GM18499 (cell line): ENCODE results near the gene LDLRAD4.

Experiments used
- ATAC-seq: cut with Tn5 transposase; IDR thresholded peaks from one replicate; pipeline ENCODE4 v1.9.1; 2021; ENCODE audit warnings: moderate number of reproducible peaks; ENCODE audit not compliant: insufficient read depth, unreplicated experiment

Gene LDLRAD4

DNA sequence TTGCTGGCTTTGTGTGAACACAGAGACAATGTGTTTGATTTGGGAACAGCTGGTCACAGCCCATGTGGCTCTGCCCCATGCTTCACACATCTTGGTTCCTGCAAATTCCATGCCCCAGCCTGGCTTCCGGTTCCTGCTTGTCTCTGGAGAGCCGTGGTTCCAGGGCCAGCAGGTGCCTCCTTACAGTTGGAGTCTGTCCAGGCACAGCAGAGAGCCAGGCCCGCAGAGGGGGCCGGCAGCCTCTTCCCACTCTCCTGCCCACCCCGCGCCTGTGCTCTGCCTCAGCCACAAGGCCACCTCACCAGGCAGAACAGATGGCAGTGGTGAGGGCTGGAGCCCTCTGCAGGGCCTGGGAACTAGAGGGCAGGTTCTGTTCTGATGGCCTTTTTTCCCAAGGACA lies 81.5 kb downstream of the LDLRAD4 start:
- ATAC-seq: no peak

DNA sequence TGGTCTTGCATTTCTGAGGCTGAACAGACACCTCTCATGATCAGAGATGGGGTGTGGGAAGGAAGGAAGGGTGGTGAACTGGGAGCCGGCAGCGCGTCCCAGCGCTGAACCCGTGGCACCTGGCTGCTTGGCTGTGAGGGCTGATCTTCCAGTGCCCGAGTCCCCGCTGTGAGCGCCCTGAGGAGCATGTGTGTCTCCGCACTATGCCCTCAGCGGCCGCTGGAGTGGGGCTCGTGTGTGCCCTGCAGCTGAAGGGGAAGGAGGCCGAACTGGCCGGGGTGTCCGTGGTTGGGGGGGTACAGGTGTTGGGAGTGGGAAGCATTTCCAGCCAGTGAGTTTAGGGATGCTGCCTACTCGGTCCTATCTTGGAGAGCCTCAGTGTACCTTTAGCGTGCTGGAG lies 82.2 kb downstream of the LDLRAD4 start:
- no peak for ATAC-seq

GRCh38 chr18:13302040-13302439 lies 83.5 kb downstream of the LDLRAD4 start:
- ATAC-seq: no peak

DNA sequence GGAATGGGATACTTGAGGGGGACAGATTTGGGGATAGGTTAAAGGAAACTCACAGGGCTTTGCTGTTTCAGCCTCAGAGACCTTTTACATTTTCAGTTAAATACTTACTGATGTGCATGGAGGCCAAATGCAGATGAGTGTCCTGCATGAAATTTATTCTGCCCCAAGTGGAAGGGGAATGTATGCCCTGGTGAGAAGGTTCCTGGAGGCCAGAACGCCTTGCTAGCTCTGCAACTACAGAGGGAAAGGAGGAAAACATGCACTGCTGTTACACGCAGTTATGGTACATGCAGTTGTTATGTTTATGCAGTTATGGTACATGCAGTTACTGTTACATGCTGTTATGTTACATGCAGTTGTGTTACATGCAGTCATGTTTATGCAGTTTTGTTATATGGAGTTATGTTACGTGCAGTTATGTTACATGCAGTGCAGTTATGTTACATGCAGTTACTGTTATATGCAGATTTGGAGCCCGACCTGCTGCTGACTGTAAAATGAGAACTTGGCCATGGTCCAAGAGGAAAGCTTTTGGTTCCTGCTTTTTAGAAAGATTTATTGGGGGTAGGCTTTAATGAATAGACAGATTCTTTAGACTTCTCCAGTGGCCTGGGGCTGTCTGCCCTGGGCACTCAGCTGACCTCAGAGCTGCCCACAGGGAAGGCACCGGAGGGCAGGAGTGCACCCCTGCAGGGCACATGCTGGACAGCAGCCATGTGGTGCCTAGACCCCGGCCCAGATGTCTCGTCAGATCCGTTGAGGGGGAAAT lies 84.1 kb downstream of the LDLRAD4 start:
- ATAC-seq: no peak

- no peak for ATAC-seq
Observed at GRCh38 chr18:13303756-13304364, 85.3 kb downstream of the LDLRAD4 start.

GRCh38 chr18:13305301-13305700 lies 86.7 kb downstream of the LDLRAD4 start:
- ATAC-seq: no peak

DNA sequence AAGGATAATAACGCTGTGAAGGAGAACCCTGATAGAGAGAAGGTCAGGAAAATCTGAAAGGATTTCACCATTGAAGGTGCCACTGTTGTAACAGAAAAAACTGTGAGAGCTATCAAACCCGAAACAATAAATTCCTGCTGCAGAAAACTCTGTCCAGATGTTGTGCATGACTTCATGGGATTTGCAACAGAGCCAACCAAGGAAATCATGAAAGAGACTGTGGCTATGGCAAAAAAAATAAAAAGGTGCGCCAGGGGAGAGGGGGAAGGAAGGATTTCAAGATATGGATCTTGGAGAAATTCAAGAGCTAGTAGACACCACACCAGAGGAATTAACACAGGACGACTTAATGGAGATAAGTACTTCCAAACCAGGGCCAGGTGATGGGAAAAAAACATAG lies 88.0 kb downstream of the LDLRAD4 start:
- ATAC-seq: no peak

DNA sequence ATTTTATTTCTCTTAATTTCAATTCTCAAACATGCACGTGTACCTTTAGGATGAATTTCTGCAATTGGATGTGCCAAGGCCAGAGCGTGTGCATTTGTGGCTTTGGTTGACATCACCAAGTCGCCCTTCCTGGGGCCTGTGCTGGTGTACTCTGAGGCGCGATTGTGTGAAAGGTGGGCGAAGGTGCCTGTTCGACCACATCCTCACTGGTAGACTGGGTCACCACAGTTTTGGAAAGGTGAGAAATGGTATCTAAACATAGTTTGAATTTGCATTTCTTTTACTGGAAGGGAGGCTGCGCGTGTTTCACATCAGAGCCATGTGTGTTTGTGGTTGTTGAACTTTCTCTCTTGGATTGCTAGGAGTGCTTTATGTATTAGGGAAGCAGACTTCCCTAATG lies 89.8 kb downstream of the LDLRAD4 start:
- ATAC-seq: no peak

- no peak for ATAC-seq
Observed at GRCh38 chr18:13309031-13309747, 90.6 kb downstream of the LDLRAD4 start.

- no peak for ATAC-seq
Observed at GRCh38 chr18:13309748-13310670, 91.4 kb downstream of the LDLRAD4 start.

- no peak for ATAC-seq
Observed at GRCh38 chr18:13311193-13311592, 92.6 kb downstream of the LDLRAD4 start.

DNA sequence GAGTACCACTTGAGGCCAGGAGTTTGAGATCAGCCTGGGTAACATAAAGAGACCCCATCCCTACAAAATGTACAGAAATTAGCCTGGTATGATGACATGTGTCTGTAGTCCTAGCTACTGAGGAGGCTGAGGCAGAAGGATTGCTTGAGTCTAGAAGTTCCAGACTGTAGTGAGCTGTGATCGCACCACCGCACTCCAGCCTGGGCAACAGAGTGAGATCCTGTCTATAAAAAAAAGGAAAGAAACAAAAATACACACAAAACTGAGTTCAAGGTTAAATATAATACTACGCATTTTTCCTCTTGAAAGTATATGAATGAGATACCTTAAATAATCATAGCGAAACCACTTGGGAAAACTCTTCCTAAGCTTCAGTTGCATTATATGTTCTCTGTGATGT lies 94.0 kb downstream of the LDLRAD4 start:
- ATAC-seq: no peak

GRCh38 chr18:13313006-13313686 lies 94.6 kb downstream of the LDLRAD4 start:
- ATAC-seq: no peak

DNA sequence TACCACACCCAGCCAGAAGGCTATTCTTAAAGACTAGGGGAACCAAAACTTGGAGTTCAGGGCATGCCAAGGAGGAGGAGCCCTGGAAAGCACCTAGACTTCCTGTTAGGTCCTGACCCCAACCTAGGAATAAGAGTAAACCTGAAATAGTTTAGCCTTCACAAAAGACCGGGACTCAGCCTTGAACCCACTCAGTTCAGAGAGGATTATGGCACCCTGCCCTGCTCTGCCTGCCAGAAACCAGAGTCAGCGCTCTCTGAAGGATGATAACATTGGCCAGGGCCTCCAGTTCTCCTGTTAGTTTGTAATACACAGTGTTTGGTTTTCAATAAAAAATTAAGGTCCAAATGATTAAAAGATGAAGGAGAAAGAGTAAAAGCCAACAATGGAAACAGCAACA lies 96.4 kb downstream of the LDLRAD4 start:
- no peak for ATAC-seq

DNA sequence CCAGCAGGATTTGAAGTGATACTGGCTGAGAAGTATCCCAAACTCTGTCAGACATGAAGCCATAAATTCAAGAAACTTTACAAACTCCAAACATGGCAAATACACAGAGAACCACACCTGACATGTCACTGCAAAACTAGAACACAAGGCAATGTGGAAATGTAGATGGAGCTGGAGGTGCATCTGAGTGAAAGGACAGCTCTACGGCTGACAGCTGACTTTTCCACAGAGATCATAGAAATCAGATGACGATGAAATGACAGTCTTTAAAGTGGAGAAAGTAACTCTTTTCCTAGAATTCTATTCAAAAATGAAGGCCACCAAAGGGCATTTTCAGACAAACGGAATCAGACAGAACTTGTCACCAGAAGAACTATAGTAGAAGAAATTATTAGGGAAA lies 97.5 kb downstream of the LDLRAD4 start:
- no peak for ATAC-seq

DNA sequence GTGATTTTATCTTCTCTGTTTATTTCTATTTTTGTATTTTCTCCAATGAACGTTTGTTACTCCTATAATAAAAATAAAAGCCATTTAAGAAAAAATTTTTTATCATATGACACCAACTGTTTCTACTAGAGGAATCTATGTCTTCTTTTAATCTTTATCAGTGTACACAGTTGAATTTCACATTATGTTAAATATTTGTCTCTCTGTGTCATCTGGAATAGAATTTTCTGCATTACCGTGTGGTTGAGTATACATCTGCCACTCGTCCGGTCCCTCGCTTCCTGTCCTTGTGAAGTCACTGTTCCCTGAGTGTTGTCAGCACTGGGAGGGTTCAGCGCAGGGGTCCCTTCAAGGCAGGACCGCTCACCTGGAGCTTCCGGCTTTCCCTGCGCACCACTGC lies 99.2 kb downstream of the LDLRAD4 start:
- no peak for ATAC-seq

DNA sequence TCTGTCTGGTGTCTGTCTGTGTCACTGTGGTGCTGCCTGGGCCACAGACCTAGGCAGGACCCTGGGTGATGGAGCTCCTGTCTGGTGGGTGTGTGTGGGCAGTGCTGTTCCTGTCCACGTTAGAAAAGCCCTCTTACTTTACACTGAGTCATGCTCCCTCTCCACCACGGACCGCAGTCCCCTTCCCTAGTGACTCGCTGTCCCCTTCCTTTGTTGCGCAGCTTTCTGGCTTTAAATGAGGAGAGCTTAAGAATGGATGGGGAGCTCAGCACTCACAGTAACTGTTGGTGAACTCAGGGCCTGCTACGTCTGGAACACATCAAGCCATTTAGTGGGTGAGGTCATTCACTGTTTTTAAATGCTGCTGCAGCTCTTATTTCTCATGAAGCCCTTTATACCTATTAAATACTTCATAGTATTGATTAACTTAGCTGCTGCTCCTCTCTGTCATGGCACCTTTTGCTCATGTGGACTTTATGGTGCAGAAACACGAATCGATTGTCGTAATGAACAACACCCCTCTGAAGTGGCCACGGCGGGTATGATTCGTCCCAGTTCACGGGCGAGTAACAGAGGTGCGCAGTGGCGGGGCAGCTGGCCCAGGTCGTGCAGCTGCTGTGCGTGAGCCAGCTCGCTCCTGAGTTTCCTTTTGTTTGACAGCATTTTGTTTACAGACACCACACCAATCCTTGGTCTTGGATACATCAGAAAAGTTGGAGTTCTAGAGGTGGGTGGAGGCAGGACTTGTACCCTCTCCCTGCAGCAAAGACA lies 100.4 kb downstream of the LDLRAD4 start:
- ATAC-seq: no peak

DNA sequence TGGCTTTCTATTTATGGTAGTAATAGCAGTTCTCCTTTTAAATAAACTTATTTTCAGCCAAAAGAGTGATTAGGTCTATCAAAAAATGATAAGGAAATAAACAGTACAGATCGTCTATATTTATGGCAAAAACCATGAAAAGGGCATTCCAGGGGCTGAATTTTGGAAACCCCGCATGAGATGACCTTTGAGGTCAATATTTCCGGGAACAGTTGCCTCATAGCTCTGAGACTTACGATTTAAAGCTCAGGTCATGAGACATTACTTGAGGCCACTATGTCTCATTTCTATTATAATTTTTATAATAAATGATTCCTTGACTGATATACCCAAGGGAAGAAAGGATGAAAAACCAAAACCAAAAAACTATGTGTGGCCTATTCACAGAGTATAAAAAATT lies 101.1 kb downstream of the LDLRAD4 start:
- ATAC-seq: no peak

DNA sequence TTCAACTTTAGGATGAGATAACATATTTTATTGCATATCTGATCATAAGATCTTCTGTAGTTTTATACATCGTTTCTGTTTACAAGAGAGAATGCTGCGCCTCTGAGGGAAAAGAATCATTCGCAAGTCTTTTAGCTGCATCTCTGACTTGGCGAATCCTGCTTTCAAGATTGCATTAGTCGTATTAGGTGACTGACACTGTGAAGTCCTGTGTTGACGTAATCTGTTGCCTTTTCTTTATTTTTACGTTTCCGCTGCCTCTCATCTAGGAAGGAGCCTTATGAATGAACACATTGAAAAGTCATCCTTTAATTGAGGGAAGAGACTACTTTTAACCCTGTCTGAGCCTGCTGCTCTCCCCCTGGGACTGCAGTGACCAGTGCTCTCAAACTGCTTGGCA lies 101.5 kb downstream of the LDLRAD4 start:
- no peak for ATAC-seq
